HepG2 (cell line): ENCODE results near the gene SMCO4. TPM values are rescaled to one million over a fixed set of nuclear protein-coding genes. Genes with fewer than 3 reads are reported as not detected.
A peak's percentile ranks its signal among the peaks of the same experiment; 100 is the strongest.

ENCODE experiments used
- CSRNP1 ChIP-seq: sonication (generic); formaldehyde crosslinking; IDR thresholded peaks from 2 replicates; pipeline ENCODE4 v1.8.1; 2023; ENCODE audit warnings: mild to moderate bottlenecking, missing genetic modification reagents
- DDIT3 ChIP-seq: sonication (generic); formaldehyde crosslinking; IDR thresholded peaks from 2 replicates; pipeline ENCODE4 v1.4.0; 2020; ENCODE audit warnings: mild to moderate bottlenecking, missing genetic modification reagents
- EEA1 ChIP-seq: sonication (generic); formaldehyde crosslinking; IDR thresholded peaks from 2 replicates; pipeline ENCODE4 v1.5.1; 2020; ENCODE audit warnings: mild to moderate bottlenecking, missing genetic modification reagents, borderline replicate concordance
- FOXJ3 ChIP-seq: sonication (generic); formaldehyde crosslinking; IDR thresholded peaks from 2 replicates; pipeline ENCODE4 v1.4.0; 2020; ENCODE audit warnings: missing genetic modification reagents, mild to moderate bottlenecking, borderline replicate concordance
- IKZF1 ChIP-seq: fragments of 450-650 bp; IDR thresholded peaks from 2 replicates; pipeline ENCODE4 v1.7.1; 2016
- MXD3 ChIP-seq: IDR thresholded peaks from 2 replicates; pipeline ENCODE4 v1.6.1; 2016; ENCODE audit warnings: mild to moderate bottlenecking, missing biosample characterization, missing genetic modification reagents
- MYPOP ChIP-seq: sonication (generic); formaldehyde crosslinking; IDR thresholded peaks from 2 replicates; pipeline ENCODE4 v1.8.1; 2023; ENCODE audit warnings: mild to moderate bottlenecking, moderate library complexity, missing genetic modification reagents
- NCOA1 ChIP-seq: sonication (generic); formaldehyde crosslinking; IDR thresholded peaks from 2 replicates; pipeline ENCODE4 v1.9.0; 2021; ENCODE audit warnings: missing genetic modification reagents
- PAX8 ChIP-seq: sonication (generic); formaldehyde crosslinking; IDR thresholded peaks from 2 replicates; pipeline ENCODE4 v1.8.0; 2022; ENCODE audit warnings: mild to moderate bottlenecking, missing genetic modification reagents, borderline replicate concordance
- SIX4 ChIP-seq: sonication (generic); formaldehyde crosslinking; IDR thresholded peaks from 2 replicates; pipeline ENCODE4 v1.4.0; 2020; ENCODE audit warnings: missing genetic modification reagents
- TCF12 ChIP-seq, 2 experiments: fragments of 450-650 bp in 1 of 2; sonication (generic) in 1 of 2; formaldehyde crosslinking in 1 of 2; IDR thresholded peaks; 2 replicates each; pipeline versions ENCODE4 v1.6.1 to v1.8.0; 2017 to 2022; ENCODE audit warnings: antibody characterized with exemption in 1 of 2, mild to moderate bottlenecking in 1 of 2, missing genetic modification reagents in 1 of 2, moderate library complexity in 1 of 2
- ZNF143 ChIP-seq: sonication (generic); formaldehyde crosslinking; IDR thresholded peaks from 2 replicates; pipeline ENCODE4 v1.4.0; 2020; ENCODE audit warnings: missing genetic modification reagents
- ZNF17 ChIP-seq: sonication (generic); formaldehyde crosslinking; IDR thresholded peaks from 2 replicates; pipeline ENCODE4 v1.5.0; 2020; ENCODE audit warnings: mild to moderate bottlenecking, missing genetic modification reagents
- ZNF260 ChIP-seq: sonication (generic); formaldehyde crosslinking; IDR thresholded peaks from 2 replicates; pipeline ENCODE4 v1.4.0; 2020; ENCODE audit warnings: missing genetic modification reagents, low read depth, mild to moderate bottlenecking, borderline replicate concordance
- ZNF326 ChIP-seq: sonication (generic); formaldehyde crosslinking; IDR thresholded peaks from 2 replicates; pipeline ENCODE4 v1.4.0; 2020; ENCODE audit warnings: missing genetic modification reagents, borderline replicate concordance
- ZNF605 ChIP-seq: sonication (generic); formaldehyde crosslinking; IDR thresholded peaks from 2 replicates; pipeline ENCODE4 v1.8.0; 2022; ENCODE audit warnings: mild to moderate bottlenecking, missing genetic modification reagents
- ZNF607 ChIP-seq: sonication (generic); formaldehyde crosslinking; IDR thresholded peaks from 2 replicates; pipeline ENCODE4 v1.5.1; 2020; ENCODE audit warnings: missing genetic modification reagents, mild to moderate bottlenecking, borderline replicate concordance
- ZNF770 ChIP-seq: sonication (generic); formaldehyde crosslinking; IDR thresholded peaks from 2 replicates; pipeline ENCODE4 v1.5.0; 2020; ENCODE audit warnings: mild to moderate bottlenecking, missing genetic modification reagents
- polyA plus RNA-seq, 8 experiments: library from polyadenylated mRNA; depleted of rRNA in 3 of 8; stranded (reverse) in 7 of 8; unstranded in 1 of 8; fragments of >200 nt; fragmentation: Illumina TruSeq in 4 of 8; extraction: Trizol in 4 of 8; gene quantifications; 2 replicates each; pipeline versions ENCODE4 v1.2.1 to v1.2.3, GENCODE V29; 2011 to 2016; ENCODE audit warnings: low read depth in 4 of 8, missing spikeins in 1 of 8, mixed read lengths in 1 of 8; ENCODE audit not compliant: insufficient read depth in 1 of 8
- total RNA-seq, 5 experiments: library from RNA; depleted of rRNA; stranded (reverse); fragments of >200 nt; fragmentation: Illumina TruSeq; extraction: Trizol; gene quantifications; 2 replicates each; pipeline ENCODE4 v1.2.3, GENCODE V29; 2016; ENCODE audit warnings: low read depth in 1 of 5

The SMCO4 gene
- total and polyA plus RNA-seq, 2 of the 13 experiments (the other 11 are each of a cell fraction or from before 2014, with no cell fraction given), result 10.6 to 28.5 TPM

- TF ChIP-seq ZNF260 (CRISPR knock-in tag) (no peak), ZNF607 (CRISPR knock-in tag) (no peak), ZNF143 (CRISPR knock-in tag) (no peak), IKZF1 (no peak), ZNF326 (CRISPR knock-in tag) (no peak), NCOA1 (no peak), MXD3 (CRISPR knock-in tag) (0 out of 2 replicates have a peak, but pooled peaks have one; percentile 15), ZNF17 (CRISPR knock-in tag) (no peak), TCF12 (IDR thresholded peaks at IDR 0.05) (no peak), TCF12 (CRISPR knock-in tag; IDR thresholded peaks at IDR 0.05) (0 out of 2 replicates have a peak, but pooled peaks have one; percentile 8), ZNF770 (CRISPR knock-in tag) (no peak), MYPOP (CRISPR knock-in tag) (0 out of 2 replicates have a peak, but pooled peaks have one; percentile 39), DDIT3 (CRISPR knock-in tag) (no peak), EEA1 (CRISPR knock-in tag) (no peak), CSRNP1 (CRISPR knock-in tag) (no peak), SIX4 (CRISPR knock-in tag) (no peak), PAX8 (CRISPR knock-in tag) (no peak), FOXJ3 (no peak), ZNF605 (no peak)
These were observed 371 bp downstream of the SMCO4 start (continued) for GRCh38 chr11:93542811-93543229.
